Inflammatory macrophage (primary cell): Measurements from ENCODE around the gene ARL5B.
"Not testable (repeated sequence)": the region's sequence is repeated elsewhere in the genome, so short reads cannot be mapped to it uniquely, and the experiment has no call there.

Experiments
- DNase-seq, 2 donors: peaks; one replicate each; pipeline ENCODE4 v3.0.0-alpha.2; 2020 to 2022
- total RNA-seq, 18 experiments: gene quantifications; one replicate each; lab custom pipeline; 2026; ENCODE audit warnings: mixed read lengths in 6 of 18, inconsistent platforms in 2 of 18; lab: John Stamatoyannopoulos, UW

The ARL5B gene
- 13.6 to 337 (median 45.1) reads per million in 18 experiments for total RNA-seq

- peak; percentile 97 to 100 for DNase-seq
These were observed at the start of gene ARL5B for GRCh38 chr10:18659125-18659818. ARL5B (plus strand) TSS chr10:18659431; CDS start chr10:18659638, 207 bp downstream.

GRCh38 chr10:18610517-18610916 is 48.7 kb upstream of the ARL5B start:
- peak in 1 of 2 donors; percentile 1 for DNase-seq

GRCh38 chr10:18611168-18611567 is 48.1 kb upstream of the ARL5B start:
- DNase-seq, result no peak

- no peak for DNase-seq
These were observed 43.6 kb upstream of the ARL5B start for GRCh38 chr10:18615618-18616017.

GRCh38 chr10:18616337-18616736 is 42.9 kb upstream of the ARL5B start:
- DNase-seq, result no peak

- DNase-seq, result no peak
These were observed 40.2 kb upstream of the ARL5B start for GRCh38 chr10:18619016-18619415.

GRCh38 chr10:18620856-18621255 is 38.4 kb upstream of the ARL5B start:
- DNase-seq, result no peak

GRCh38 chr10:18623671-18624070 is 35.6 kb upstream of the ARL5B start:
- DNase-seq, result not testable (repeated sequence)

GRCh38 chr10:18625886-18626285 is 33.3 kb upstream of the ARL5B start:
- DNase-seq, result no peak

GRCh38 chr10:18627452-18628018 is 31.7 kb upstream of the ARL5B start:
- DNase-seq, result peak; percentile 26 to 39

GRCh38 chr10:18632500-18632899 is 26.7 kb upstream of the ARL5B start:
- DNase-seq, result not testable (repeated sequence)

- DNase-seq, result no peak
These were observed 23.2 kb upstream of the ARL5B start for GRCh38 chr10:18635995-18636394.

GRCh38 chr10:18637400-18637799 is 21.8 kb upstream of the ARL5B start:
- DNase-seq, result not testable (repeated sequence)

GRCh38 chr10:18639719-18640118 is 19.5 kb upstream of the ARL5B start:
- not testable (repeated sequence) for DNase-seq

GRCh38 chr10:18647151-18647550 is 12.1 kb upstream of the ARL5B start:
- no peak for DNase-seq

- no peak for DNase-seq
These were observed 11.3 kb upstream of the ARL5B start for GRCh38 chr10:18647945-18648344.

GRCh38 chr10:18649364-18649959 is 9.8 kb upstream of the ARL5B start:
- no peak for DNase-seq

GRCh38 chr10:18650404-18650997 is 8.7 kb upstream of the ARL5B start:
- no peak for DNase-seq

- DNase-seq, result peak; percentile 85 to 89
These were observed 7.8 kb upstream of the ARL5B start, which contains the start of gene NSUN6 for GRCh38 chr10:18651324-18652007. NSUN6 (minus strand) TSS chr10:18651587; CDS start chr10:18651203, 384 bp downstream.

GRCh38 chr10:18653112-18653511 is 6.1 kb upstream of the ARL5B start:
- no peak for DNase-seq

- DNase-seq, result no peak
These were observed 2.5 kb upstream of the ARL5B start for GRCh38 chr10:18656724-18657123.

- DNase-seq, result peak in 1 of 2 donors; percentile 15
These were observed 733 bp upstream of the ARL5B start for GRCh38 chr10:18658271-18659124.
